ENCODE data around the gene SMAD5. TPM values are rescaled to one million over a fixed set of nuclear protein-coding genes. Genes with fewer than 3 reads are reported as not detected.

Gene SMAD5
- total and polyA plus RNA-seq, 2 of the 13 experiments (the other 11 are each of a cell fraction or from before 2014, with no cell fraction given), result 27.2 to 48.5 TPM

- peaks cover 0 to 20% of the 10 kb centered on the region in 2 experiments; a peak in 3 of 5 replicates for H3K27me3 ChIP-seq (ENCODE audit: control insufficient read depth in 1 of 2, insufficient read depth in 2 of 2, low read length in 2 of 2)
- H4K20me1 ChIP-seq (ENCODE audit: insufficient read depth, low read length), result no peaks in the 10 kb centered on the region
- in situ Hi-C loops (cut with HindIII; ENCODE audit: extremely low pct_ligation_motif_present, low pct_unique_long_range_greater_than_20kb), result no loop called here
- no peak for TF ChIP-seq MATR3 (CRISPR knock-in tag; IDR thresholded peaks at IDR 0.05)
- peak; percentile 51; the same call in 1 of the 2 replicates for TF ChIP-seq NR2F2 (IDR thresholded peaks at IDR 0.05; ENCODE audit: borderline replicate concordance, low read depth)
- peak; percentile 56 for TF ChIP-seq NR2F6 (IDR thresholded peaks at IDR 0.05)
- 0 out of 2 replicates have a peak, but pooled peaks have one; percentile 11 for TF ChIP-seq NR2F6 (CRISPR knock-in tag; IDR thresholded peaks at IDR 0.05)
- FAIRE-seq (no peak), ATAC-seq (no peak), DNase-seq (ENCODE audit: low spot score) (no peak)
- no peak overlapping the region for H3K4me2 ChIP-seq (ENCODE audit: low read depth, low read length)
- H3K4me1 ChIP-seq (ENCODE audit: insufficient read depth, low read length), result peaks cover 30% of the 10 kb centered on the region
- H3K79me2 ChIP-seq (ENCODE audit: insufficient read depth, low read length), result no peaks in the 10 kb centered on the region
- 28% methylated on average over 12 of the region's 12 CpGs for WGBS (ENCODE audit: low lambda C conversion rate)
- H3K36me3 ChIP-seq (replicated peaks in 1 of 2; ENCODE audit: control insufficient read depth in 1 of 2, insufficient read depth in 2 of 2, low read length in 2 of 2), result no peaks in the 10 kb centered on the region
- ChIA-PET CTCF (ENCODE audit: low intra/inter-chr PET ratio, low total read pairs) (no interaction called here), POLR2A (no interaction called here)
- BruUV-seq (replicated peaks), result no TSS peak
- intact Hi-C loops (cut with micrococcal nuclease; ENCODE audit: unreplicated experiment), result no loop called here
- no peaks in the 10 kb centered on the region for H3K9me3 ChIP-seq (ENCODE audit: low read length)
- no peak overlapping the region for H3K4me3 ChIP-seq (replicated peaks in 1 of 3; ENCODE audit: insufficient read depth in 1 of 3, low read depth in 2 of 3, low read length in 3 of 3)
- H3K27ac ChIP-seq (ENCODE audit: extremely low read length, insufficient read depth, low read length), result no peak overlapping the region
- H3K9ac ChIP-seq (ENCODE audit: insufficient read depth, low read depth, low read length), result no peak overlapping the region
- H2AFZ ChIP-seq (ENCODE audit: low read length), result no peak overlapping the region
Measured at GRCh38 chr5:136195971-136196820, 63.6 kb downstream of the SMAD5 start.

GRCh38 chr5:136197462-136198142, 65.0 kb downstream of the SMAD5 start:
- Histone ChIP-seq H3K27me3 (ENCODE audit: control insufficient read depth in 1 of 2, insufficient read depth in 2 of 2, low read length in 2 of 2) (peaks cover 0 to 23% of the 10 kb centered on the region in 2 experiments; a peak in 3 of 5 replicates), H3K4me3 (replicated peaks in 1 of 3; ENCODE audit: insufficient read depth in 1 of 3, low read depth in 2 of 3, low read length in 3 of 3) (no peak overlapping the region), H3K9ac (ENCODE audit: insufficient read depth, low read depth, low read length) (no peak overlapping the region), H4K20me1 (ENCODE audit: insufficient read depth, low read length) (no peaks in the 10 kb centered on the region), H3K27ac (ENCODE audit: extremely low read length, insufficient read depth, low read length) (no peak overlapping the region), H3K4me1 (ENCODE audit: insufficient read depth, low read length) (peaks cover 30% of the 10 kb centered on the region), H3K36me3 (replicated peaks in 1 of 2; ENCODE audit: control insufficient read depth in 1 of 2, insufficient read depth in 2 of 2, low read length in 2 of 2) (no peaks in the 10 kb centered on the region), H3K79me2 (ENCODE audit: insufficient read depth, low read length) (no peaks in the 10 kb centered on the region), H2AFZ (ENCODE audit: low read length) (no peak overlapping the region), H3K4me2 (ENCODE audit: low read depth, low read length) (no peak overlapping the region), H3K9me3 (ENCODE audit: low read length) (no peaks in the 10 kb centered on the region)
- intact Hi-C loops (cut with micrococcal nuclease; ENCODE audit: unreplicated experiment), result no loop called here
- ChIA-PET POLR2A (no interaction called here), CTCF (ENCODE audit: low intra/inter-chr PET ratio, low total read pairs) (no interaction called here)
- in situ Hi-C loops (cut with HindIII; ENCODE audit: extremely low pct_ligation_motif_present, low pct_unique_long_range_greater_than_20kb), result no loop called here
- ATAC-seq, result no peak
- no peak for FAIRE-seq
- 52% methylated on average over 3 of the region's 4 CpGs for WGBS (ENCODE audit: low lambda C conversion rate)
- BruUV-seq (replicated peaks), result no TSS peak
- no peak for DNase-seq (ENCODE audit: low spot score)
- TF ChIP-seq ARID5B (CRISPR knock-in tag; IDR thresholded peaks at IDR 0.05), result no peak
- TF ChIP-seq TEAD2 (CRISPR knock-in tag; IDR thresholded peaks at IDR 0.05), result no peak
- no peak for TF ChIP-seq HBP1 (CRISPR knock-in tag; IDR thresholded peaks at IDR 0.05; ENCODE audit: low read depth)
- no peak for TF ChIP-seq MEIS2 (CRISPR knock-in tag; IDR thresholded peaks at IDR 0.05)
- no peak for TF ChIP-seq ZNF260 (CRISPR knock-in tag; IDR thresholded peaks at IDR 0.05; ENCODE audit: borderline replicate concordance, low read depth)
- TF ChIP-seq ONECUT2 (CRISPR knock-in tag; IDR thresholded peaks at IDR 0.05), result no peak
- no peak for TF ChIP-seq NR0B2 (CRISPR knock-in tag; IDR thresholded peaks at IDR 0.05)
- no peak for TF ChIP-seq NBN (conservative IDR thresholded peaks at IDR 0.05)

Data from HepG2 (cell line).